Nephron (organoid): ENCODE data around the gene DPP10.
A peak's percentile ranks its signal among the peaks of the same experiment; 100 is the strongest.

ENCODE experiments used
- H3K27ac Mint-ChIP-seq, 3 experiments: 2 replicates each; pipeline ENCODE4 v1.8.0; 2020; ENCODE audit warnings: mixed read lengths in 3 of 3, mild to moderate bottlenecking in 2 of 3, moderate library complexity in 1 of 3
- H3K27me3 Mint-ChIP-seq: 2 replicates; pipeline ENCODE4 v1.8.0; 2021; ENCODE audit warnings: low read depth, mild to moderate bottlenecking, moderate library complexity, mixed read lengths
- H3K36me3 Mint-ChIP-seq: 2 replicates; pipeline ENCODE4 v1.8.0; 2020; ENCODE audit warnings: low read depth, mixed read lengths
- H3K4me1 Mint-ChIP-seq: 2 replicates; pipeline ENCODE4 v1.8.0; 2020; ENCODE audit warnings: mixed read lengths
- H3K4me3 Mint-ChIP-seq, 3 experiments: 2 replicates each; pipeline ENCODE4 v1.8.0; 2020; ENCODE audit warnings: mild to moderate bottlenecking in 3 of 3, mixed read lengths in 3 of 3, moderate library complexity in 2 of 3
- H3K9me3 Mint-ChIP-seq: 2 replicates; pipeline ENCODE4 v1.8.0; 2020; ENCODE audit warnings: mixed read lengths
- CTCF ChIP-seq, 3 experiments: fragments of 200-600 bp; sonication (generic); IDR thresholded peaks; one replicate each; pipeline ENCODE4 v1.5.0; 2021; ENCODE audit warnings: antibody characterized with exemption in 3 of 3; ENCODE audit not compliant: unreplicated experiment in 3 of 3

The DPP10 gene

GRCh38 chr2:114472726-114473125 lies 30.3 kb downstream of the DPP10 start:
- no peak for TF ChIP-seq CTCF (IDR thresholded peaks at IDR 0.05; ENCODE audit: unreplicated experiment in 3 of 3)
- Mint-ChIP-seq H3K27ac (no peak overlapping the region), H3K27me3 (no peaks in the 10 kb centered on the region), H3K36me3 (no peaks in the 10 kb centered on the region), H3K4me1 (no peaks in the 10 kb centered on the region), H3K4me3 (no peak overlapping the region), H3K9me3 (no peaks in the 10 kb centered on the region)

GRCh38 chr2:114488841-114489530 lies 46.5 kb downstream of the DPP10 start:
- no peaks in the 10 kb centered on the region for H3K9me3 Mint-ChIP-seq
- H3K27me3 Mint-ChIP-seq = peaks cover 3% of the 10 kb centered on the region
- H3K27ac Mint-ChIP-seq = peak overlapping the region in 2 of 3 experiments; percentile 52 to 56
- peaks cover 12% of the 10 kb centered on the region for H3K4me1 Mint-ChIP-seq
- TF ChIP-seq CTCF (IDR thresholded peaks at IDR 0.05; ENCODE audit: unreplicated experiment in 3 of 3) = no peak
- H3K36me3 Mint-ChIP-seq = no peaks in the 10 kb centered on the region
- H3K4me3 Mint-ChIP-seq = no peak overlapping the region

- no peak for TF ChIP-seq CTCF (IDR thresholded peaks at IDR 0.05; ENCODE audit: unreplicated experiment in 3 of 3)
- Mint-ChIP-seq H3K4me3 (no peak overlapping the region), H3K36me3 (no peaks in the 10 kb centered on the region), H3K27ac (no peak overlapping the region), H3K27me3 (peaks cover 3% of the 10 kb centered on the region), H3K4me1 (no peaks in the 10 kb centered on the region), H3K9me3 (no peaks in the 10 kb centered on the region)
These were observed 52.6 kb downstream of the DPP10 start for GRCh38 chr2:114495046-114495445.

GRCh38 chr2:114496959-114497358 lies 54.5 kb downstream of the DPP10 start:
- Mint-ChIP-seq H3K4me1 (no peaks in the 10 kb centered on the region), H3K36me3 (no peaks in the 10 kb centered on the region), H3K4me3 (no peak overlapping the region), H3K27me3 (peaks cover 3% of the 10 kb centered on the region), H3K9me3 (no peaks in the 10 kb centered on the region), H3K27ac (no peak overlapping the region)
- no peak for TF ChIP-seq CTCF (IDR thresholded peaks at IDR 0.05; ENCODE audit: unreplicated experiment in 3 of 3)

GRCh38 chr2:114499101-114499500 lies 56.7 kb downstream of the DPP10 start:
- Mint-ChIP-seq H3K4me3 (no peak overlapping the region), H3K36me3 (no peaks in the 10 kb centered on the region), H3K27ac (no peak overlapping the region), H3K27me3 (no peaks in the 10 kb centered on the region), H3K4me1 (no peaks in the 10 kb centered on the region), H3K9me3 (no peaks in the 10 kb centered on the region)
- no peak for TF ChIP-seq CTCF (IDR thresholded peaks at IDR 0.05; ENCODE audit: unreplicated experiment in 3 of 3)

- H3K27me3 Mint-ChIP-seq = peaks cover 3% of the 10 kb centered on the region
- no peaks in the 10 kb centered on the region for H3K36me3 Mint-ChIP-seq
- H3K27ac Mint-ChIP-seq = no peak overlapping the region
- no peaks in the 10 kb centered on the region for H3K9me3 Mint-ChIP-seq
- TF ChIP-seq CTCF (IDR thresholded peaks at IDR 0.05; ENCODE audit: unreplicated experiment in 3 of 3) = no peak
- H3K4me3 Mint-ChIP-seq = no peak overlapping the region
- H3K4me1 Mint-ChIP-seq = no peaks in the 10 kb centered on the region
These were observed 65.3 kb downstream of the DPP10 start for GRCh38 chr2:114507744-114508143.
